HCT116 (cell line): ENCODE measurements around the gene EWSR1. TPM values are rescaled to one million over a fixed set of nuclear protein-coding genes. Genes with fewer than 3 reads are reported as not detected.

Experiments
- ATAC-seq: fragments of 200-7000 bp; cut with Tn5 transposase; 2 replicates; pipeline ENCODE4 v1.9.1; 2020; ENCODE audit warnings: mild to moderate bottlenecking, moderate library complexity
- BruUV-seq: library from RNA; stranded (reverse); fragments of 400-500 nt; replicated peaks from 2 replicates; lab custom pipeline; 2021; lab: Mats Ljungman, UMichigan
- CTCF ChIA-PET: fragments of 300-600 bp; sonication (Branson Sonifier 250); formaldehyde crosslinking; loops from one replicate; lab custom pipeline; 2021; ENCODE audit warnings: antibody characterized with exemption; lab: Charles Lee
- POLR2A ChIA-PET: fragments of 300-600, 350-600 bp; sonication (Branson Sonifier 250); formaldehyde crosslinking; loops from one replicate; lab custom pipeline; 2021; ENCODE audit warnings: antibody characterized with exemption; lab: Charles Lee
- RAD21 ChIA-PET, 2 experiments: fragments of 300-600 bp; sonication (Branson Sonifier 250); formaldehyde crosslinking; loops; one replicate each; lab custom pipeline; 2023; ENCODE audit warnings: low total read pairs in 2 of 2; ENCODE audit not compliant: uncharacterized antibody in 2 of 2, unreplicated experiment in 2 of 2, low non-redundant PET in 1 of 2; lab: Charles Lee
- DNase-seq: peaks from one replicate; pipeline ENCODE4 v3.0.0-alpha.2; 2010; ENCODE audit warnings: low read depth, low spot score
- H2AFZ ChIP-seq: fragments of 200-600 bp; shearing (Covaris generic), sonication (generic); 2 replicates; pipeline ENCODE4 v1.6.1; 2017; ENCODE audit warnings: low read depth, mixed run types, mixed read lengths, antibody characterized with exemption, low read length; ENCODE audit not compliant: poor library complexity, severe bottlenecking
- H3K27ac ChIP-seq: 2 replicates; pipeline ENCODE4 v1.5.1; 2012; ENCODE audit warnings: low read depth, low read length
- H3K27me3 ChIP-seq: fragments of 200-600 bp; sonication (generic); 2 replicates; pipeline ENCODE4 v1.6.1; 2016; ENCODE audit warnings: mixed run types, low read length, mixed read lengths; ENCODE audit not compliant: insufficient read depth
- H3K36me3 ChIP-seq, 2 experiments: fragments of 200-500 bp in 1 of 2; fragments of 200-600 bp in 1 of 2; sonication (Bioruptor generic) in 1 of 2; sonication (generic) in 1 of 2; 2 replicates each; pipeline versions ENCODE4 v1.5.1 to v1.6.1; 2014 to 2016; ENCODE audit warnings: low read length in 2 of 2, inconsistent platforms in 1 of 2, mixed read lengths in 1 of 2, mixed run types in 1 of 2; ENCODE audit not compliant: insufficient read depth in 2 of 2, control insufficient read depth in 1 of 2
- H3K4me1 ChIP-seq, 2 experiments: fragments of 200-600 bp in 1 of 2; sonication (generic) in 1 of 2; 2 replicates each; pipeline versions ENCODE4 v1.5.1 to v1.6.1; 2012 to 2017; ENCODE audit warnings: low read length in 2 of 2, inconsistent platforms in 1 of 2, mild to moderate bottlenecking in 1 of 2, mixed read lengths in 1 of 2, mixed run types in 1 of 2, moderate library complexity in 1 of 2; ENCODE audit not compliant: insufficient read depth in 2 of 2, control insufficient read depth in 1 of 2
- H3K4me2 ChIP-seq: fragments of 200-600 bp; sonication (generic); 2 replicates; pipeline ENCODE4 v1.6.1; 2017; ENCODE audit warnings: mixed run types, low read length, mixed read lengths
- H3K4me3 ChIP-seq, 2 experiments: fragments of 200-600 bp in 1 of 2; sonication (generic) in 1 of 2; replicated peaks in 1 of 2; 2 replicates each; pipeline ENCODE4 v1.5.1; 2011 to 2016; ENCODE audit warnings: low read length in 2 of 2, control low read depth in 1 of 2, low read depth in 1 of 2, mild to moderate bottlenecking in 1 of 2, mixed read lengths in 1 of 2, mixed run types in 1 of 2
- H3K79me2 ChIP-seq: fragments of 200-600 bp; sonication (generic); 2 replicates; pipeline ENCODE4 v1.6.1; 2017; ENCODE audit warnings: mild to moderate bottlenecking, mixed run types, low read length, moderate library complexity, mixed read lengths; ENCODE audit not compliant: insufficient read depth
- H3K9ac ChIP-seq: fragments of 200-600 bp; sonication (generic); 2 replicates; pipeline ENCODE4 v1.6.1; 2016; ENCODE audit warnings: low read length, mixed read lengths
- H3K9me2 ChIP-seq: fragments of 200-600 bp; sonication (generic), shearing (Covaris generic); 2 replicates; pipeline ENCODE4 v1.6.1; 2017; ENCODE audit warnings: mixed run types, mild to moderate bottlenecking, moderate library complexity; ENCODE audit not compliant: insufficient read depth
- H3K9me3 ChIP-seq, 2 experiments: fragments of 200-500 bp in 1 of 2; fragments of 200-600 bp in 1 of 2; sonication (Bioruptor generic) in 1 of 2; sonication (generic) in 1 of 2; 2 replicates each; pipeline ENCODE4 v1.6.1; 2014 to 2017; ENCODE audit warnings: low read length in 2 of 2, mixed read lengths in 2 of 2, inconsistent platforms in 1 of 2, low read depth in 1 of 2, mild to moderate bottlenecking in 1 of 2, mixed run types in 1 of 2, moderate library complexity in 1 of 2; ENCODE audit not compliant: control insufficient read depth in 1 of 2, insufficient read depth in 1 of 2
- H4K20me1 ChIP-seq: fragments of 200-600 bp; sonication (generic), shearing (Covaris generic); 2 replicates; pipeline ENCODE4 v1.6.1; 2017; ENCODE audit warnings: mixed run types, mild to moderate bottlenecking, moderate library complexity; ENCODE audit not compliant: insufficient read depth
- ATF3 ChIP-seq: IDR thresholded peaks from 2 replicates; pipeline ENCODE4 v1.6.1; 2012
- CEBPB ChIP-seq: IDR thresholded peaks from 2 replicates; pipeline ENCODE4 v1.6.1; 2012; ENCODE audit warnings: low read depth
- REST ChIP-seq: IDR thresholded peaks from 2 replicates; pipeline ENCODE4 v1.6.1; 2012; ENCODE audit warnings: low read depth
- ZBTB33 ChIP-seq: IDR thresholded peaks from 2 replicates; pipeline ENCODE4 v1.6.1; 2011; ENCODE audit warnings: mild to moderate bottlenecking, low read length, moderate library complexity; ENCODE audit not compliant: insufficient replicate concordance; ENCODE audit errors: extremely low read depth
- intact Hi-C: fragments of 100-400 bp; cut with micrococcal nuclease; formaldehyde crosslinking; loops from 2 replicates; pipeline ENCODE4 v1.10.0; 2022
- total RNA-seq: library from RNA; stranded (reverse); gene quantifications from one replicate; pipeline ENCODE4 v1.2.1, GENCODE V29; 2021; ENCODE audit not compliant: unreplicated experiment

The EWSR1 gene
- total RNA-seq, 1 experiment from 2014 or later, result 335 TPM

GRCh38 chr22:29337631-29338284 lies 69.7 kb downstream of the EWSR1 start (continued):
- TF ChIP-seq REST, result no peak
- TF ChIP-seq CEBPB, result no peak
- TF ChIP-seq ZBTB33, result no peak

- POLR2A ChIA-PET, result no interaction called here
- intact Hi-C loops, result no loop called here
These were observed 70.3 kb downstream of the EWSR1 start for GRCh38 chr22:29338398-29338797.

More at GRCh38 chr22:29338398-29338797, 70.3 kb downstream of the EWSR1 start:
- no peaks in the 10 kb centered on the region for H4K20me1 ChIP-seq
- BruUV-seq, result no TSS peak
- peaks cover 16 to 25% of the 10 kb centered on the region in 2 experiments for H3K36me3 ChIP-seq
- DNase-seq, result no peak
- RAD21 ChIA-PET, result no interaction called here
- peaks cover 6 to 8% of the 10 kb centered on the region in 2 experiments for H3K4me1 ChIP-seq
- H3K27ac ChIP-seq, result no peak overlapping the region
- H3K27me3 ChIP-seq, result no peaks in the 10 kb centered on the region
- H3K9me2 ChIP-seq, result no peaks in the 10 kb centered on the region
- no peak for ATAC-seq
- no peak for TF ChIP-seq ATF3
- TF ChIP-seq, all 23 proteins: peak for 0
- H3K9me3 ChIP-seq, result no peaks in the 10 kb centered on the region
- H3K79me2 ChIP-seq, result no peaks in the 10 kb centered on the region
- no peak overlapping the region for H2AFZ ChIP-seq
- H3K4me2 ChIP-seq, result no peak overlapping the region
- H3K4me3 ChIP-seq, result no peak overlapping the region
- CTCF ChIA-PET, result no interaction called here
- no peak overlapping the region for H3K9ac ChIP-seq
